GM10266 (cell line): ENCODE results near the gene TSPAN11.

Experiments
- DNase-seq: peaks from one replicate; pipeline ENCODE4 v3.0.0; 2012; ENCODE audit errors: extremely low spot score
- TF ChIP-seq, protein P1 (sequence below): IDR thresholded peaks from 2 replicates; pipeline ENCODE4 v1.5.1; 2012; ENCODE audit warnings: mild to moderate bottlenecking, low read depth; ENCODE audit not compliant: control insufficient read depth, insufficient read depth; ENCODE audit errors: missing control alignments

Gene TSPAN11

DNA sequence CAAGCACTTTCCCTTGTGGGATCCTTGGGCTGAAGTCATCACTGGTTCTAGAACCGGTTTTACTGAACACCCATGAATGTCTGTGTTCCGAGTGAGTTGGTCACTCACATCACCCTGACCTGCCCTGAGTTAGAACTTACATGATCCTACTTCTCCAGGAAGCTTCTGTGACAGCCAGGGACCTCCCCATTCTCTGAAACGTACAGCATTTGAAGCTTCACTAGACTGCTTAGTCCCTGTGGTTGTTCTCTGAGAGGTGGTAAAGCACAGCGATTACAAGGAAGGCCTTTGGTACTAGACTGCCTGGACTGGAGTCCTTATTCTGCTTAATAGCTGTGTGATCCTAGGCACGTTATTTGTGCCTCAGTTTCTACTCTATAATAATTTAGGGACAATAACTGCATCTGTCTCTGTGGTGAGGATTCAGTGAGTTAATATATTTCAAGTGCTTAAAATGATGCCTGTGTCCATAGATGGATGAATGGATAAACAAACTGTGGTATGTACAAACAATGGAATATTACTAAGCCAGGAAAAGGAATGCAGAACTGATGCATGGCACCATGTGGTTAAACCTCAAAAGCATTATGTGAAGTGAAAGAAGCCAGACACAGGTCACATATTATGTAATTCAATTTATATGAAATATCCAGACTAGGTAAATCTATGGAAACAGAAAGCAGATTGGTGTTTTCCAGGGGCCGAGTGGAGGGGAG is 92.4 kb downstream of the TSPAN11 start:
- TF ChIP-seq, protein P1, sequence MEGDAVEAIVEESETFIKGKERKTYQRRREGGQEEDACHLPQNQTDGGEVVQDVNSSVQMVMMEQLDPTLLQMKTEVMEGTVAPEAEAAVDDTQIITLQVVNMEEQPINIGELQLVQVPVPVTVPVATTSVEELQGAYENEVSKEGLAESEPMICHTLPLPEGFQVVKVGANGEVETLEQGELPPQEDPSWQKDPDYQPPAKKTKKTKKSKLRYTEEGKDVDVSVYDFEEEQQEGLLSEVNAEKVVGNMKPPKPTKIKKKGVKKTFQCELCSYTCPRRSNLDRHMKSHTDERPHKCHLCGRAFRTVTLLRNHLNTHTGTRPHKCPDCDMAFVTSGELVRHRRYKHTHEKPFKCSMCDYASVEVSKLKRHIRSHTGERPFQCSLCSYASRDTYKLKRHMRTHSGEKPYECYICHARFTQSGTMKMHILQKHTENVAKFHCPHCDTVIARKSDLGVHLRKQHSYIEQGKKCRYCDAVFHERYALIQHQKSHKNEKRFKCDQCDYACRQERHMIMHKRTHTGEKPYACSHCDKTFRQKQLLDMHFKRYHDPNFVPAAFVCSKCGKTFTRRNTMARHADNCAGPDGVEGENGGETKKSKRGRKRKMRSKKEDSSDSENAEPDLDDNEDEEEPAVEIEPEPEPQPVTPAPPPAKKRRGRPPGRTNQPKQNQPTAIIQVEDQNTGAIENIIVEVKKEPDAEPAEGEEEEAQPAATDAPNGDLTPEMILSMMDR = no peak
- no peak for DNase-seq

GRCh38 chr12:31019561-31019960 is 93.0 kb downstream of the TSPAN11 start:
- no peak for DNase-seq
- TF ChIP-seq, protein P1 = no peak

GRCh38 chr12:31019976-31020375 is 93.4 kb downstream of the TSPAN11 start:
- TF ChIP-seq, protein P1 = no peak
- no peak for DNase-seq

- DNase-seq = no peak
- TF ChIP-seq, protein P1 = no peak
Measured at GRCh38 chr12:31020385-31021166, 94.0 kb downstream of the TSPAN11 start.

DNA sequence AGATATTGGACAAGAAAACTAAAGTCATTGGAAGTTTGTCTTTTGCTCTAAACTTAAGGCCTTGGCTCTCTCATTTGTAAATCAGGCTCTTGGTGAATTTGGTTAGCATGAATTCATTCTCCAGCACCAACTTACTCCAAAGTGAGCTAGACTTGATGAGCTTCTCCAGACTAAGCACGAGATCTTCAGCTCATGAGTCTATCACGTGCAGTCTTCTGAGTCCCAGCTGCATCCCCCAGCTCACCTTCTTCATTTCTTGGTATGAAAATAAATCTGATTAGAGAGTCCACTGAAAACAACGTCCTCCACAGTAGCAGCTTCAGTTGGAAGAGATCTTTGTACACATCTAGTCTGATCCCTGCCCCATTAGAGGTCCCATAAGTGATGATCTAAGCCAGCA is 94.6 kb downstream of the TSPAN11 start:
- no peak for DNase-seq
- TF ChIP-seq, protein P1 = no peak

DNA sequence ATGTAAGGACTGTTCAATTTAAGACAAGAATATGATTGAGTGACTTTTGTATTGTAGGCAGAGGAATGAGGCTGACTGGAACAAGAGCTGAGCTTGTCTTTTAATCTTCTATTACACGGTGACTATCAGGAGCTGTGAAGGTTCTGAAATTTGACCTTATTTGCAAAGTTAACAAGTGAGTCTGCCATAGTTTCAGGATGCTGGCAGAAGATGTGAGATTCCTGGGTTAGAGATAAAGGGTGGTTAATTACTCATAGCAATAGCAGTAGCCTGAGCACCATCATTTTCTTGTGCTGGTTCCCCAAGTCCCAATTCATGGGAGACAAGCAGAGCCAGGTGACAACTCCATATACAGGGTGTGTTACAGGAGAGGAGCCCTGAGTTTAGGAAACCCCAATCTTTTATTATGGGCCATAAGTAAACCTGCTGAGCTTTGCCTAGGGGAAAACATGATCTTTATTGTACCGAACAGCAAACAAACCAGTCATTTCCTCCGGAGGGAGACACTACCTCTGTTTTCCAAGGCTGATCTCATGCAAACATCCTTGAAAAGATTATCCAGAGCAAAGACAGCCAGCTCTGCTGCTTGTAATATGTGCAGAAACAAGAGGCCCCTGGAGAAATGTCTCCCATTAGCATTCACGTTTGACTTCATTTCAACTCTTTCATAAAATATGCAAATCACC is 95.4 kb downstream of the TSPAN11 start:
- no peak for DNase-seq

More for the DNA sequence above, 95.4 kb downstream of the TSPAN11 start:
- TF ChIP-seq, protein P1 = no peak
